ENCODE results near the gene PSORS1C1.

The PSORS1C1 gene

GRCh38 chr6:31144970-31145340, 30.4 kb downstream of the PSORS1C1 start:
- H3K4me3 ChIP-seq (ENCODE audit: low read depth, low read length): no peak overlapping the region
- ChIA-PET POLR2A (interaction anchor here (1.8 kb wide), 1 partner anchor 13 kb away, joined by 8 read pairs; the partner anchor contains the start of genes CCHCR1 and TCF19), CTCF (interaction anchor here (1.3 to 26.1 kb wide), 3 partner anchors 12 to 222 kb away, joined by 5 to 505 read pairs (median 17); no protein-coding TSS in a partner anchor)
- TF ChIP-seq, protein P1, sequence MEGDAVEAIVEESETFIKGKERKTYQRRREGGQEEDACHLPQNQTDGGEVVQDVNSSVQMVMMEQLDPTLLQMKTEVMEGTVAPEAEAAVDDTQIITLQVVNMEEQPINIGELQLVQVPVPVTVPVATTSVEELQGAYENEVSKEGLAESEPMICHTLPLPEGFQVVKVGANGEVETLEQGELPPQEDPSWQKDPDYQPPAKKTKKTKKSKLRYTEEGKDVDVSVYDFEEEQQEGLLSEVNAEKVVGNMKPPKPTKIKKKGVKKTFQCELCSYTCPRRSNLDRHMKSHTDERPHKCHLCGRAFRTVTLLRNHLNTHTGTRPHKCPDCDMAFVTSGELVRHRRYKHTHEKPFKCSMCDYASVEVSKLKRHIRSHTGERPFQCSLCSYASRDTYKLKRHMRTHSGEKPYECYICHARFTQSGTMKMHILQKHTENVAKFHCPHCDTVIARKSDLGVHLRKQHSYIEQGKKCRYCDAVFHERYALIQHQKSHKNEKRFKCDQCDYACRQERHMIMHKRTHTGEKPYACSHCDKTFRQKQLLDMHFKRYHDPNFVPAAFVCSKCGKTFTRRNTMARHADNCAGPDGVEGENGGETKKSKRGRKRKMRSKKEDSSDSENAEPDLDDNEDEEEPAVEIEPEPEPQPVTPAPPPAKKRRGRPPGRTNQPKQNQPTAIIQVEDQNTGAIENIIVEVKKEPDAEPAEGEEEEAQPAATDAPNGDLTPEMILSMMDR (IDR thresholded peaks at IDR 0.05; ENCODE audit: insufficient read depth, low read length, missing control alignments): no peak
- DNase-seq (ENCODE audit: low read depth, low spot score): no peak

DNA sequence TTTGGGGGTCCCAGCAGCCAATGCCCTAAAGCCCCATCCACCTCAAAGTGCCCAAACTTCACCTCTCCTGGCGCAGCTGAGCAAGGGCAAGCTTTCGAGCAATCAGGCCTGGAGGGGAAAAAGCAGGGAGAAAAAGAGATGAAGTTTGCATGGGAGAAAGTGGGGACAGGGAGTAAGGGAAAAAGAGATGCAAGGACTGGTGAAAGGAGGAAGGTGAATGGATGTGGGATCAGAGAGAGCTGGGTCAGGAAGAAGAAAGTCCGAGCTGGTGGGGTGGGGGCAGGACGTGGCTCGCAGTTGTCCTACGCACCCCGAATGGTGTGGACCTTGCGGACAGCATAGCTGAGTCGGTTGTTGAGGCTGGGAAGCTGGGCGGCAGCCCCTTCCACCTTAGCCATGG, 30.8 kb downstream of the PSORS1C1 start:
- CTCF ChIA-PET: interaction anchor here (1.3 to 26.1 kb wide), 3 partner anchors 11 to 222 kb away, joined by 5 to 505 read pairs (median 17); no protein-coding TSS in a partner anchor
- no peak overlapping the region for H3K4me3 ChIP-seq (ENCODE audit: low read depth, low read length)
- POLR2A ChIA-PET: interaction anchor here (1.8 kb wide), 1 partner anchor 13 kb away, joined by 8 read pairs; the partner anchor contains the start of genes CCHCR1 and TCF19
- TF ChIP-seq, protein P1 (IDR thresholded peaks at IDR 0.05; ENCODE audit: insufficient read depth, low read length, missing control alignments): no peak
- no peak for DNase-seq (ENCODE audit: low read depth, low spot score)

DNA sequence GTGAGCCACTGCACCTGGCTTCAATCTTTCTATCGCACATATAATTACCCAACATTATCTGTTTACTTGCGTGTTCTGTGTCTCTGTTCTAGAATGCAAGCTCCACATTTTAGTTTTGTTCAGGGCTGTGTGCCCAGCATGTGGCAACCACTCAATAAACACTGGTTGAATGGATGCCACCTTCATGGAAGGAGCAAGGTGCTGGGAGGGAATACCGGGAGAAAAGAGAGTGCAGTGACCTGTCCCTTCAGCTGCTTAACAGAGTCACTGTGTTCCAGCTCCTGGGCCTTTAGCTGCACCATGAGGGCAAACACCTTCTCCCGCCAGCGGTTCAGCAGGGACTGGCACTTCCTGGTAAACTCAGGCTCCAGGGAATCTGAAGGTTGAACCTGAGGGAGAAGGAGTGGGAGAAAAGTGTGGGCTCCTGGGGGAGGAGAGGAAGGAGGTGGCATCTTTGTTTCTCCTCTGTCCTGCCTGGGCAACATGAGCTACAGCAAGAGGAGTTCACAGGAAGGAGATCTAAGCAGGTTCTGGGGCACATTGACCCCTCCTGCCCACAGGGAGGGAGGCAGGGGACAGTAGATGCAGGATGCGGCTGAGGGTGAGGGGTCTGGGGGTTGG, 35.3 kb downstream of the PSORS1C1 start:
- no peak for DNase-seq (ENCODE audit: low read depth, low spot score)
- CTCF ChIA-PET: interaction anchor here (1.2 to 26.1 kb wide), 6 partner anchors 11 to 217 kb away, joined by 3 to 505 read pairs (median 4); no protein-coding TSS in a partner anchor
- no peak overlapping the region for H3K4me3 ChIP-seq (ENCODE audit: low read depth, low read length)
- POLR2A ChIA-PET: interaction anchor here (1.1 kb wide), 1 partner anchor 10 kb away, joined by 4 read pairs; no protein-coding TSS in a partner anchor
- TF ChIP-seq, protein P1 (IDR thresholded peaks at IDR 0.05; ENCODE audit: insufficient read depth, low read length, missing control alignments): no peak

DNA sequence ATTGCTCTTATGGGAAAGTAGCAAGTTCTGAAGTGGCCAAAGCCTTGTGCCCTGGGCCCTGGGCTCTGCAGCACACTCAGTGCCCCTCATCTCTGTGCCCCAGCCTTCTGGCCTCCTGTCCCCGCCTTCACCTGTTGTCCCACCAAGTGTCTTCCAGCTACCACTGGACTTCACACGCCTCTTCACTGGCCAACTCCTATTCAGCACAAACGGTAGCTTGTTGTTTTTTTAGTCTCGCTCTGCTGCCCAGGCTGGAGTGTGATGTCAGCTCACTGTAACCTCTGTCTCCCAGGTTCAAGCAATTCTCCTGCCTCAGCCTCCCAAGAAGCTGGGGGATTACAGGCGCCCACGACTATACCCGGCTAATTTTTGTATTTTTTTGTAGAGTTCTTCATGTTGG, 38.2 kb downstream of the PSORS1C1 start:
- no peak overlapping the region for H3K4me3 ChIP-seq (ENCODE audit: low read depth, low read length)
- TF ChIP-seq, protein P1 (IDR thresholded peaks at IDR 0.05; ENCODE audit: insufficient read depth, low read length, missing control alignments): no peak
- DNase-seq (ENCODE audit: low read depth, low spot score): no peak
- POLR2A ChIA-PET: no interaction called here
- CTCF ChIA-PET: interaction anchor here (1.0 to 26.1 kb wide), 3 partner anchors 9 to 40 kb away, joined by 4 to 505 read pairs (median 5); no protein-coding TSS in a partner anchor

- CTCF ChIA-PET: interaction anchor here (1.0 to 26.1 kb wide), 4 partner anchors 15 to 38 kb away, joined by 3 to 505 read pairs (median 6); partner anchors contain the start of gene PSORS1C2
- TF ChIP-seq, protein P1 (IDR thresholded peaks at IDR 0.05; ENCODE audit: insufficient read depth, low read length, missing control alignments): no peak
- DNase-seq (ENCODE audit: low read depth, low spot score): no peak
- POLR2A ChIA-PET: no interaction called here
- H3K4me3 ChIP-seq (ENCODE audit: low read depth, low read length): no peak overlapping the region
Observed at GRCh38 chr6:31154436-31154835, 39.8 kb downstream of the PSORS1C1 start.

DNA sequence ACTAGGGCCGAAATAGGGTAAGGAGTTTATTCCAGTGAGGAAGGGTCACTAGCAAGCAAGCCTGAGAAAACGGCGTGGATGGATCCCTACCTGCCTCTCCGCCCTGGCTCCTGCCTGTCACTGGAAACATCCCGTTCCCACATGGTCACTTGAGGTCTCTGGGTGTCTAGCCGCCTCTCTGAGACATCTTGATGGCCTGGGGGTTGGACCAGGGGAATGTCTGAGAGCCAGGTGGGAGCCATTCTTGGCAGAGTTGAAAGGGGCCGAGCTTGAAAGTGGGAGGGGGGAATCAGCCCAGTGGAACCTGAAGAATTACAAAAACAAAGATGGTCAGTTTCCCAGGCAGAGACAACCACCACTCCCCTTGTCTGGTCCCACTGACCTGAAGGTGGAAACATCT, 42.0 kb downstream of the PSORS1C1 start:
- DNase-seq (ENCODE audit: low read depth, low spot score): no peak
- TF ChIP-seq, protein P1 (IDR thresholded peaks at IDR 0.05; ENCODE audit: insufficient read depth, low read length, missing control alignments): no peak
- ChIA-PET CTCF (interaction anchor here (1.0 to 4.2 kb wide), 6 partner anchors 9 to 36 kb away, joined by 3 to 24 read pairs (median 6); partner anchors contain the start of gene PSORS1C2), POLR2A (no interaction called here)
- H3K4me3 ChIP-seq (ENCODE audit: low read depth, low read length): no peak overlapping the region

Data from AG04449 (cell line).